Smooth muscle cell (in vitro differentiated cells): ENCODE measurements around the gene PSMD5. TPM values are rescaled to one million over a fixed set of nuclear protein-coding genes. Genes with fewer than 3 reads are reported as not detected.

ENCODE experiments used
- DNase-seq: peaks from one replicate; lab custom pipeline; 2025; ENCODE audit not compliant: unreplicated experiment; lab: John Stamatoyannopoulos, UW
- H2AFZ ChIP-seq: fragments of 200-600 bp; sonication (generic); 2 replicates; pipeline ENCODE4 v1.6.0; 2016; ENCODE audit warnings: antibody characterized with exemption, low read depth, mild to moderate bottlenecking
- H3F3A ChIP-seq: fragments of 200-600 bp; sonication (generic); 2 replicates; pipeline ENCODE4 v1.6.0; 2017; ENCODE audit warnings: antibody characterized with exemption, low read depth
- H3K27ac ChIP-seq: fragments of 200-600 bp; sonication (generic); 2 replicates; pipeline ENCODE4 v1.5.1; 2016; ENCODE audit warnings: low read depth, mild to moderate bottlenecking
- H3K27me3 ChIP-seq: fragments of 200-600 bp; sonication (generic); 2 replicates; pipeline ENCODE4 v1.6.1; 2016; ENCODE audit warnings: low read depth, mild to moderate bottlenecking
- H3K36me3 ChIP-seq: fragments of 200-600 bp; sonication (generic); 2 replicates; pipeline ENCODE4 v1.5.1; 2016; ENCODE audit warnings: low read depth
- H3K4me1 ChIP-seq: fragments of 200-600 bp; sonication (generic); 2 replicates; pipeline ENCODE4 v1.5.1; 2016; ENCODE audit warnings: low read depth
- H3K4me2 ChIP-seq: fragments of 200-600 bp; sonication (generic); 2 replicates; pipeline ENCODE4 v1.6.0; 2016; ENCODE audit warnings: mild to moderate bottlenecking
- H3K4me3 ChIP-seq: fragments of 200-600 bp; sonication (generic); 2 replicates; pipeline ENCODE4 v1.5.1; 2016; ENCODE audit warnings: mild to moderate bottlenecking
- H3K79me2 ChIP-seq: fragments of 200-600 bp; sonication (generic); 2 replicates; pipeline ENCODE4 v1.6.0; 2016; ENCODE audit warnings: low read depth, mild to moderate bottlenecking
- H3K9ac ChIP-seq: fragments of 200-600 bp; sonication (generic); 2 replicates; pipeline ENCODE4 v1.6.0; 2016; ENCODE audit warnings: low read depth
- H3K9me3 ChIP-seq: fragments of 200-600 bp; sonication (generic); replicated peaks from 2 replicates; pipeline ENCODE4 v1.5.1; 2016; ENCODE audit warnings: low read depth
- H4K20me1 ChIP-seq: fragments of 200-600 bp; sonication (generic); 2 replicates; pipeline ENCODE4 v1.6.0; 2016; ENCODE audit warnings: low read depth
- WGBS: methylation state at CpG from one replicate; pipeline ENCODE4 v1.1.7; 2016; ENCODE audit warnings: low lambda C conversion rate; 5-methylcytosine and 5-hydroxymethylcytosine counted together
- polyA plus RNA-seq: library from polyadenylated mRNA; unstranded; fragments of >200 nt; fragmentation: Nextera tagmentation; extraction: Ambion mirVana; gene quantifications from 2 replicates; pipeline ENCODE4 v1.2.1, GENCODE V29; 2016
- total RNA-seq: library from RNA; depleted of rRNA; stranded (reverse); fragments of >200 nt; gene quantifications from 2 replicates; pipeline ENCODE4 v1.2.3, GENCODE V29; 2014
- TF ChIP-seq, protein P1 (sequence below): fragments of 200-600 bp; sonication (generic); IDR thresholded peaks from 2 replicates; pipeline ENCODE4 v1.5.1; 2017; ENCODE audit warnings: borderline replicate concordance, mild to moderate bottlenecking, antibody characterized with exemption; ENCODE audit not compliant: insufficient read depth, poor library complexity, severe bottlenecking

Gene PSMD5
- total and polyA plus RNA-seq, 2 experiments from 2014 or later, result 14.4 to 18.6 TPM

DNA sequence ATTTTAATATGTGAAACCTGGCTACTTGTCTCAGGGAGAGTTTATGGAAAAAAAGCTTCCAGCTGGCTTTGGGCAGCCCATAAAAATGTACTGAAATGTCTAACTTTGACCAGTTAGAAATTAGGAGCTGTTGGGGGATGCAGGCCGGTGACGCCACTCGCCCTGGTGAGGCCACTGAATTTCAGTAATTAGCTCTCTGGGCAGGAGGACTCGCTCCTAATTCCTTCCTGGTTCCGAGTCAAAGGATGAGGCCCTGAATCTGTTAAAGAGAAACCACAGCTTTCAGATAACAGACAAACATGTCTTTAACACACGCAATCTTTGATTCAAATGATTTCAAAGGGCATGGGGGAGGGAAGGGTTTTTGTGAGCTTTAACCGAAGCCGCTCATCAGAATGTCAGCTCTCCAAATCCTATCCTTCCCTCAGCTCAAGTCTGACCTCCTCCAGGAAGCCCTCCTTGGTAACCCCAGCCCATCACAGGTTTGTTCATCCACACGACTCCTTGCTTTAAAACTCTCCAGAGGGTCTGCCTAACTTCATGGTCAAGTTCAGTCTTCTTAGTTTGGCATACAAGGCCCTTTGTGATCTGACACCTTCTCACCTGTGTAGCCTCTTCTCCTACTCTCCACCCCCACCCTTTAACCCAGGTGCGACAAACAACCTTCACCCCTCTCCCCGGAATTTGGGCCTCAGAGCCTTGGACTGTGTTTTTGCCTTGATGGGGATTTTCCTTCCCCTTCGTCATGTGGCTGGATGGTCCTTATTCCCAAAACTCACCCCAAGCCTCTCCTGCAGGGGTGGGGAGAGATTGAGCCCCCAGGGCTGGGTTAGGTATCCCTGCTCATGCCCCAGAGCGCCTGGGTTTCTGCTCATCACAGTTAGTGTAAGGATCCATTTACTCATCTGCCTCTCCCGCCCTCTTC lies 47.9 kb upstream of the PSMD5 start:
- Histone ChIP-seq H3K27ac (peak overlapping the region; percentile 53), H3K9ac (no peak overlapping the region), H3K4me3 (no peak overlapping the region), H3K4me1 (peaks cover 23% of the 10 kb centered on the region), H3K79me2 (no peaks in the 10 kb centered on the region), H3K36me3 (no peaks in the 10 kb centered on the region), H4K20me1 (no peaks in the 10 kb centered on the region), H3F3A (peaks cover 39% of the 10 kb centered on the region), H3K27me3 (no peaks in the 10 kb centered on the region), H2AFZ (no peak overlapping the region), H3K4me2 (peak overlapping the region; percentile 73), H3K9me3 (no peaks in the 10 kb centered on the region)
- DNase-seq, result no peak
- 40% methylated on average over 13 of the region's 14 CpGs for WGBS
- TF ChIP-seq, protein P1, sequence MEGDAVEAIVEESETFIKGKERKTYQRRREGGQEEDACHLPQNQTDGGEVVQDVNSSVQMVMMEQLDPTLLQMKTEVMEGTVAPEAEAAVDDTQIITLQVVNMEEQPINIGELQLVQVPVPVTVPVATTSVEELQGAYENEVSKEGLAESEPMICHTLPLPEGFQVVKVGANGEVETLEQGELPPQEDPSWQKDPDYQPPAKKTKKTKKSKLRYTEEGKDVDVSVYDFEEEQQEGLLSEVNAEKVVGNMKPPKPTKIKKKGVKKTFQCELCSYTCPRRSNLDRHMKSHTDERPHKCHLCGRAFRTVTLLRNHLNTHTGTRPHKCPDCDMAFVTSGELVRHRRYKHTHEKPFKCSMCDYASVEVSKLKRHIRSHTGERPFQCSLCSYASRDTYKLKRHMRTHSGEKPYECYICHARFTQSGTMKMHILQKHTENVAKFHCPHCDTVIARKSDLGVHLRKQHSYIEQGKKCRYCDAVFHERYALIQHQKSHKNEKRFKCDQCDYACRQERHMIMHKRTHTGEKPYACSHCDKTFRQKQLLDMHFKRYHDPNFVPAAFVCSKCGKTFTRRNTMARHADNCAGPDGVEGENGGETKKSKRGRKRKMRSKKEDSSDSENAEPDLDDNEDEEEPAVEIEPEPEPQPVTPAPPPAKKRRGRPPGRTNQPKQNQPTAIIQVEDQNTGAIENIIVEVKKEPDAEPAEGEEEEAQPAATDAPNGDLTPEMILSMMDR, result no peak

DNA sequence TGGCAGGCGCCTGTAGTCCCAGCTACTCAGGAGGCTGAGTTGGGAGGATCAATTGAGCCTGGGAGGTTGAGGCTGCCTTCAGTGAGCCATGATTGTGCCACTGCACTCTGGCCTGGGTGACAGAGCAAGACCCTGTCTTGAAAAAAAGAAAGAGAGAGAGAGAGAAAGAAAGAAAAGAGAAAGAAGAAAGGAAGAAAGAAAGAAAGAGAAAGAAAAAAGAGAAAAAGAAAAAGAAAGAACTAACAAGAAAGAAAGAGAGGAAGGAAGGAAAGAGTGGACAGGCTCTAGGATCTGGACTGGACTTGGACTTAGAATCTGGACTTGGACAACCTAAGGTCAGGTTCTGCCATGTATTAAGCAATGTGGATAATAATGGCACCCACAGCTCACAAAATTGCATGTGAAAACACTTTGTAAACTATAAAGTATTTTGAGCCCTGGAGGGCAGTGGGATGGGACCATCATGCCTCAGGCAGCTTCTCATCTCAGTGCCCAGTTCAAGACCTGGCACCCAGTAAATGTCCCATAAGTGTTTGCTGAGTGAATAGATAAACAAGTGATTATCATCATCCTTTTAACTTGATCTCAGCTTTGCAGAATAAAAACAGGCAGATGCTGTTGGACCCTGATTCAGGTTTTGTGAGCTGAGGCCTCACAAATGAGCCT lies 47.0 kb upstream of the PSMD5 start:
- no peaks in the 10 kb centered on the region for H4K20me1 ChIP-seq
- peak overlapping the region; percentile 73 for H3K4me2 ChIP-seq
- peaks cover 32% of the 10 kb centered on the region for H3F3A ChIP-seq
- no peaks in the 10 kb centered on the region for H3K79me2 ChIP-seq
- no peak overlapping the region for H2AFZ ChIP-seq
- no peaks in the 10 kb centered on the region for H3K9me3 ChIP-seq
- no peak overlapping the region for H3K9ac ChIP-seq
- H3K27ac ChIP-seq, result peak overlapping the region; percentile 53
- peaks cover 22% of the 10 kb centered on the region for H3K4me1 ChIP-seq
- no peak overlapping the region for H3K4me3 ChIP-seq
- 96% methylated on average over 1 of the region's 1 CpG for WGBS
- no peaks in the 10 kb centered on the region for H3K27me3 ChIP-seq
- no peaks in the 10 kb centered on the region for H3K36me3 ChIP-seq
- TF ChIP-seq, protein P1, result no peak
- no peak for DNase-seq

DNA sequence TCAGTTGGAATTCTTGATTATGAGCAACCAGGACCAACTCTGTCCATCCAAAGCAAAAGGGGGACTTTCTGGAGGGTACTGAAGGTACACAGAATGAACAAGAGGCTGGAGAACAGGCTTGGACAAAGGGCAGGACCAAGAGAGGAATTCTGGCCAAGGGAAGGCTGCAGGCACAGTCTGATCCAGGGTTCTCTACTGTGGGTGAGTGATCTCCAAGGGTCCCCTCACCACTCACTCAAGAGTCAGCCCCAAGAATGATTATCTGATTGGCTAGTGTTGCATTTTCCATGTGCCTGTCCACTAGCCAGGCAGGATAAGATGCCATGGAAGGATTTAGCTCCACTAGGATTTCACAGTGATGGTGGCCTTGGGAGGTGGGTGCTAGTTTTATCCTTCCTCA lies 45.9 kb upstream of the PSMD5 start:
- H3K4me2 ChIP-seq, result no peak overlapping the region
- no peaks in the 10 kb centered on the region for H3K9me3 ChIP-seq
- no peak overlapping the region for H3K9ac ChIP-seq
- TF ChIP-seq, protein P1, result no peak
- no peak for DNase-seq
- no peak overlapping the region for H2AFZ ChIP-seq
- no peaks in the 10 kb centered on the region for H3K79me2 ChIP-seq
- peaks cover 21% of the 10 kb centered on the region for H3K4me1 ChIP-seq
- no peak overlapping the region for H3K27ac ChIP-seq
- no peaks in the 10 kb centered on the region for H3K36me3 ChIP-seq
- H3F3A ChIP-seq, result peaks cover 28% of the 10 kb centered on the region
- H4K20me1 ChIP-seq, result no peaks in the 10 kb centered on the region
- no peaks in the 10 kb centered on the region for H3K27me3 ChIP-seq
- no peak overlapping the region for H3K4me3 ChIP-seq
